ENCODE measurements around the gene TMEM221.

The TMEM221 gene

GRCh38 chr19:17441241-17442021 lies 7.0 kb downstream of the TMEM221 start:
- DNase-seq (ENCODE audit: low spot score): peak; percentile 75

- DNase-seq (ENCODE audit: low spot score): no peak
Measured at GRCh38 chr19:17436874-17437267, 11.6 kb downstream of the TMEM221 start.

- DNase-seq (ENCODE audit: low spot score): no peak
Measured at GRCh38 chr19:17436094-17436873, 12.2 kb downstream of the TMEM221 start.

- no peak for DNase-seq (ENCODE audit: low spot score)
Measured at GRCh38 chr19:17435218-17435617, 13.2 kb downstream of the TMEM221 start.

GRCh38 chr19:17431417-17431816 lies 17.1 kb downstream of the TMEM221 start:
- no peak for DNase-seq (ENCODE audit: low spot score)

- DNase-seq (ENCODE audit: low spot score): no peak
Measured at GRCh38 chr19:17429641-17430113, 18.8 kb downstream of the TMEM221 start.

- peak; percentile 78 for DNase-seq (ENCODE audit: low spot score)
Measured at GRCh38 chr19:17424743-17425365, 23.6 kb downstream of the TMEM221 start.

GRCh38 chr19:17423429-17424208 lies 24.8 kb downstream of the TMEM221 start:
- no peak for DNase-seq (ENCODE audit: low spot score)

- no peak for DNase-seq (ENCODE audit: low spot score)
Measured at GRCh38 chr19:17421942-17422341, 26.5 kb downstream of the TMEM221 start.

GRCh38 chr19:17420475-17420924 lies 28.0 kb downstream of the TMEM221 start:
- DNase-seq (ENCODE audit: low spot score): no peak

GRCh38 chr19:17419621-17420474 lies 28.6 kb downstream of the TMEM221 start, which contains the start of gene MVB12A:
MVB12A (plus strand) TSS chr19:17420047; CDS start chr19:17420136, 89 bp downstream.
- peak; percentile 98 for DNase-seq (ENCODE audit: low spot score)

GRCh38 chr19:17419154-17419620 lies 29.3 kb downstream of the TMEM221 start:
- DNase-seq (ENCODE audit: low spot score): no peak

GRCh38 chr19:17418710-17419109 lies 29.8 kb downstream of the TMEM221 start:
- no peak for DNase-seq (ENCODE audit: low spot score)

- DNase-seq (ENCODE audit: low spot score): no peak
Measured at GRCh38 chr19:17415121-17415520, 33.3 kb downstream of the TMEM221 start.

GRCh38 chr19:17414097-17414496 lies 34.4 kb downstream of the TMEM221 start:
- DNase-seq (ENCODE audit: low spot score): no peak

GRCh38 chr19:17411801-17412200 lies 36.7 kb downstream of the TMEM221 start:
- DNase-seq (ENCODE audit: low spot score): no peak

- no peak for DNase-seq (ENCODE audit: low spot score)
Measured at GRCh38 chr19:17409990-17410389, 38.5 kb downstream of the TMEM221 start.

- DNase-seq (ENCODE audit: low spot score): peak; percentile 76
Measured at GRCh38 chr19:17406887-17407196, 41.6 kb downstream of the TMEM221 start.

GRCh38 chr19:17406046-17406886 lies 42.2 kb downstream of the TMEM221 start:
- DNase-seq (ENCODE audit: low spot score): peak; percentile 32
